ENCODE results near the gene MORC4.

- TF ChIP-seq CTCF (IDR thresholded peaks at IDR 0.05 in 8 of 11, conservative IDR thresholded peaks at IDR 0.05 in 3 of 11): no peak
- no peak for TF ChIP-seq POLR2AphosphoS5 (IDR thresholded peaks at IDR 0.05)
Observed at GRCh38 chrX:106902684-106903083, 97.3 kb downstream of the MORC4 start.

Measured in spleen (tissue), 7 donors.